IPS-18c (cell line): ENCODE results near the gene SH3RF3.

Experiments
- H3K4me3 ChIP-seq: 2 replicates; pipeline ENCODE4 v1.7.0; 2013; ENCODE audit warnings: low read depth, mild to moderate bottlenecking, low read length, moderate library complexity; ENCODE audit not compliant: insufficient read depth
- H3K9me3 ChIP-seq: one replicate; pipeline ENCODE4 v1.6.1; 2013; ENCODE audit warnings: mild to moderate bottlenecking, low read length, moderate library complexity; ENCODE audit not compliant: control insufficient read depth, insufficient read depth

Gene SH3RF3

DNA sequence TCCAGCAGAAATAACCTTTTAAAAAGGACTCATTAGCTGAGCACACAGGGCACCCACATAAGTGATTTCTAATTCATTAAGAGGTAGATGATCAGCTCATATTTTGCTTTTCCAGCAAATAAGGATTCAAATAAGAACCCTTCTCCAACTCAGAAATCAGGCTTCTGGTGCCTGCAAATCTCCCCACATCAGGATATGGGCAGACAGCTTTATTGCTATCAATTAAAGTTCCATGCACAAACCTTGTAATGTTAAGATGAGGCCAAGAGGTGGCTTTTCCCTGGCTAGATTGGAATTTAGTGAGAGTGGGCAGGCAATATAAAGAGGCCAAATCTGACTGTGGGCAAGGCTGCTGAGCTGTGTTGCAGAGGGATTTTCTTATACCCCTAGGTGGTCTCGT, 193.6 kb downstream of the SH3RF3 start:
- Histone ChIP-seq H3K4me3 (no peak overlapping the region), H3K9me3 (no peaks in the 10 kb centered on the region)

DNA sequence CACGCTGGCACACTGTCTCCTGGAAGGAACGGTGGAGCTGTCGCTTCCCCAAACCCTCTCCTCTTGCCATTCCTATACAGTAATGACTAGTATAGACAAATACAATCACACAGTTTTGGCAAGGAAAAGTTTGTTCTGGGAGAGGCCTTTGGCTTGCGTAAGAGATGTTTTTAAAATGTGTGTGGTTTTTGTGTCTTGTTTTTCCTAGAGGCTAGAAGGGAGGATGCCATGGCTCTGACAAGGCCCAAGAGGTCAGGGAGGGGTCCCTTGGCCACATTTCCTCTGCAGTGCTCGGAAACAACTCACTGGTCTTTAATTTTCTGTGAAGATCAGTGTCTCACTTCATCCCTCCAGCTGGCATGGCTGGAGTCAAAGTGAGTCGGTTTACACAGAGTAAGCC, 195.9 kb downstream of the SH3RF3 start:
- H3K4me3 ChIP-seq: no peak overlapping the region

DNA sequence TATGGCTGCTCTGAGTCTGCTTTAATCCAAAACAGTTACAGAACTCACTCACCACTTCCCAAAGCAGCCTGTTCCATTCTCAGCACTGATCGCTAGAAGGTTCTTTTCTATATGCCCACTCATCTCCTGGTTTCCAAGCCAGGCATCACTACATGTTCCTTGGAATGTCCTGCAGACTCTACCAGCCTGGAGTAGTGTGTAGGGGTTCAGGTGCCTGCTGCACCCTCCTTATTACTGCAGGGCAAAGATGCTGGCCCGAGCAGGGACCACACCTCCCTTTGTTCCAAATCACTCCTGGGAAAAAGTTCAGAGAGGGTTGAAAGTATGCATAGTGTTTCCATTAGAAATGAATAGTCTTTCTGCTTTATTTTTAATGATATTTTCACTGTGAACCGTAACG, 196.6 kb downstream of the SH3RF3 start:
- H3K4me3 ChIP-seq: no peak overlapping the region
- no peaks in the 10 kb centered on the region for H3K9me3 ChIP-seq

More for the DNA sequence above, 195.9 kb downstream of the SH3RF3 start:
- no peaks in the 10 kb centered on the region for H3K9me3 ChIP-seq

DNA sequence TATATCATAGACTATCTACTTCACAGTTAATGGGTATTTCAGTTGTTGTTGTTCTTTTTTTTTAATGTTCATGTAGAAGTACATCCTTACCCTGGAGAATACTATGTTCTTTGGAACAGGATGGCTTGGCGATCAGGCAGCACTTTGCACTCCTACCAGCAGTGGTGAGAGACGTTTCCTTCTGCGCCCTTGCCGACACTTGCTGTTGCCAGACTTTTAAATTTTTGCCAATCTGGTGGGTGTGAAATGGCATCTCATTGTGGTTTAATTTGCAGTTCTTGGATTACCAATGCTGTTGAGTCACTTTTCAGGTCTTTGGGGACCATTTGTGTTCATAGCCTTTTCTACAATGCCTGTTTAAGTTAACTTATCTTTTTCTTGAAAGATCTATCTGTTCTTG, 197.3 kb downstream of the SH3RF3 start:
- Histone ChIP-seq H3K4me3 (no peak overlapping the region), H3K9me3 (no peaks in the 10 kb centered on the region)

DNA sequence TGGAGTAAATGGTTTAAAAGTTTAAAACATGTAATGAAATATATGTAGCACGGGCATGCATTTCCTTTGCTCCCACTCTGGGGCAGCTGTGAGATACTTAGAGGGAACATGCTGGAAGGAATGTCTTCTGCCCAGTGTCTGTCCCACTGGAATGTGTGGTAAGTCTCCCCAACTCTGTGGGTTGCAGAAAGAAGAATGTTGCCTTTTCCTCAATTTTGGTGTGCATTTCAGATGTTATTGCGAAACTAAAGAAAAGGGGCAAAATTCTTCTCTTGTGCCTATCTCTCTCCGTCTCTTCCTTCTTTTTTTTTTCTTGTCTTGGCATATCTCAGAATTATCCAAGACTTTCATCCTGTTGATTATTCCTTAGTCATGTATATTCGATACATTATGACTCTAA, 201.1 kb downstream of the SH3RF3 start:
- Histone ChIP-seq H3K9me3 (no peaks in the 10 kb centered on the region), H3K4me3 (no peak overlapping the region)

DNA sequence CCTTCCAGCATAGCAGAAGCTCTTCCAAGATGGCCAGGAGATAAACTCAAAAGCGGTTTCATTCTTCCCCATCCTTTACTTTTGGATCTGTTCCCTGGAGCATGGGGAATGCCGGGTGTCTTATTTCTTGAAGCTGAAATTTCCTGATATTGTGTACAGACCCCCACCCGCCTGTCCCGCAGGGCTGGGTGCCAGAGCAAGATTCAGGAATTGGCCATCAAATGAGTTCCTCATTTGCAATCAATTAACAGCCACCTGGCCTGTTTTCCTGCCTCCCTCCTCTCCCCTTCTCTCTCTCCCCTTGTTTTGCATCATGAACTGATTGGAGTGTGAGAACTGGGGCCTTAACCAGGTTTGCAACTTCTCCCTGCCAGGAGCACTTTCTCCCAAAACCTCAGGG, 202.1 kb downstream of the SH3RF3 start:
- no peaks in the 10 kb centered on the region for H3K9me3 ChIP-seq
- no peak overlapping the region for H3K4me3 ChIP-seq

DNA sequence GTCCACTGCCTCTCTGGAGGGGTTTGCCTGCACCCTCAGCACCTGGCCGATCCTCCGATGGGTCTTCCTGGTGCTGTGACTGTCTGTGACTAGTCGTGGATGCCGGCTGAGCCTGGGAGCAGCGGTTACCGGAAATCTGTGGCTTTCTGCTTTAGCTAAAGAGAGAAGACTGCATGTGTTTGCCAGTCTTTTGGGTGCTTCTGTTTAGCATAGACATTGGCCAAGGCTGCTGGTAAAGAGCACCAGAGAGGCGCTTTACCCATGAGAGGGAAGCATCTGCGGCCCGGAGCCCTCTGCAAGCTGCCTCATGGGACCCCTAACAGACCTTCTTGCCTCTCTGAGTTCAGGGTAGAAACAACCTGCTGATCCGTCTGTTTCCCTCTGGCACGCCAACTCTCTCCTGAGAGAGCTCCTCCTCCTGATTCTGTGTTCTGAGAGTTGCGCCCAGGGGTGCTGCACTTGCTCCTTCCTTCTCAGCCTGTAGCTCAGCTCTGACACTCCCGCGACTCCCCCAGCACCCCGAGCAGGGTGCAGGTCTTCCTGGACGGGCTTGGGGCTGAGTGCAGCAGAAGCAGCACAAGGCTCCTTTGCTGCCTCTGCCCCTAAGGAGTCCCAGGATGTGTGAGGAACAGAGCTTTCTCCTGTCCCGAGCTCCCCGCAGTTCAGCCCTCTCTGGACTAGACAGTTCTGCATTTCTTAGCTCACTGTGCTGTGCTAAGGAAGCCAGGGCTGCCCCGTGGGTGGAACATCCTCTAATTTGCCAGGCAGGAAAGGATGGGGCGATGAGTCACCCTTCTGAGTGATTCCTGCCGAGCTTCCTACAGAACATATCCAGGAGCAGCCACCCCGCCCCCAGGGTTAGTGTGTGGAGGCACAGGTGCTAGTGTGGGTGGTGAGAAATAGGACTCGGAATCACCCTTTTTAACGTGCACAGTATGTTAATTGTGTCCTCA, 203.2 kb downstream of the SH3RF3 start:
- no peak overlapping the region for H3K4me3 ChIP-seq

DNA sequence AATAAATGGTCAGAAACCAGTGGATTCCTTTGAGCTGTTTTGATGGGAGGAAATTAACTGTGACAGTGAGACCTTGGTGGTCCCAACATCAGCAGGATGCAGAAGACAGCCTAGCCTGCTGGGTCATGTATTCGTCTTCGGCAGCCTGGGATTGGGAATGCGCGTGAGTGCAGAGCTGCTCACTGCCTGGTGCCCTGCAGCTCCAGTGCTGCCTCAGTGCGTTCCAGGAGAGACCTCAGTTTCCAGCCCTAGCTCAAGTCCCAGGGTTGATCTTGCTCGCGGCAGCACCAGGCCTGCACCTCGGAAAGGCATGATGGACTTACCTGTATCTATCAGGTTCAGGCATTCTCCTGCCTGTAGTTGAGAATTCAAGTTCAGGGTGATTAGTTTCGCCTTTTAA, 203.9 kb downstream of the SH3RF3 start:
- H3K4me3 ChIP-seq: no peak overlapping the region
- H3K9me3 ChIP-seq: no peaks in the 10 kb centered on the region

More for the DNA sequence above, 203.2 kb downstream of the SH3RF3 start:
- no peaks in the 10 kb centered on the region for H3K9me3 ChIP-seq

DNA sequence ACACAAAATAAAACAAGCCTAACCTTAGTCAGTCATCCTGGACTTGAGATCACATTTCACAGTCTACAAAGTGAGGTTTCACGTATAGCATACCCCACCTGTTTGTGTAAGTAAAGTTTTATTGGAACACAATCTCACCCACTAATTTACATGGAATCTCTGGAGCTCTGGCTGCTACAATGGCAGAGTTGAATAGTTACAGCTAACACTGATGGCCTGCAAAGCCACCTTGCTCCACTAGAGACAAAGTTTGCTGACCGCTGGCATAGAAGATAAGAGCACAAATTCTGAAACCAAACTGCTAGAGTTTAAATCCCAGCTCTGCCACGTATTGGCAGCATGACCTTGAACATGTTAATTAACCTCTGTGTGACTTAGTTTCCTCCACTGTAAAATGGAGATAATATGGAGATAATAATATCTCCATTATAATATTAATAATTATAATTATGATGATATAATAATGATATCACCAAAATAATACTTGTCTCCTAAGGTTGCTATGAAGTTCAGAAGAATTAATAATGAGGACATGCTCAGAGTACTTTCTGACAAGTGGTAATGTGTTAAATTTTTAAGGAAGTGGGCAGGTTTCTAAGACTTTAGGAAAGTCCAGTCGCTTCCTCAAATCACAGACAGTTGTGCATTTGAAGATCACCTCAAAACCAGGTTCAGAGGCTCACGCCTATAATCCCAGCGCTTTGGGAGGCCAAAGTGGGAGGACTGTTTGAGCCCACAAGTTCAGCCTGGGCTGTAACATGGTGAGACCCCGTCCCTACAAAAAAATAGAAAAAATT, 204.6 kb downstream of the SH3RF3 start:
- H3K4me3 ChIP-seq: no peak overlapping the region
- no peaks in the 10 kb centered on the region for H3K9me3 ChIP-seq

DNA sequence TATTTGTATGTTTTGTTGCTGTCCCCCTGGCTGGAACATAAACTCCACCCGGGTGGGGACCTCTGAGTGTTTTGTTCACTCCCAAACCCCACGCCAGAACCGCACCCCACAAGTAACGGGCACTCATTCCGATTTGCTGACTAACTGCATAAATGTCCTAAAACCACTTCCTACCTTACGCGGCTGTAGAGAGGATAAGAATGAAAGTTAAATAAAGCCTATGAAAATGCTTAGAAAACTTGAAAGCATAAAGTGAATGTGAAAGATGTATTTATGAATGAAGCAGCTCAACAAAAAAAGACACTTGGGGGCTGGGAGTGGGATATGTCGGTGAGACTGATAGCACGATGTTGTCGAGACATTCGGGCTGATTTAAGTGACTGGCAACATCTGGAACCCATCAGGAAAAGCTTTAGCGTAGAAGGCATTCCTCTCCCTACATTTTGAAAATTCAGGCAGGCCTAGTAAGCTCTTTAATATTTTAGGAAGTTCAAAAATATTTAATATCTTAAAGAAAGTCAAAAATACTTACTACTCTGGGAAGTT, 206.7 kb downstream of the SH3RF3 start:
- Histone ChIP-seq H3K4me3 (no peak overlapping the region), H3K9me3 (peaks cover 3% of the 10 kb centered on the region)

DNA sequence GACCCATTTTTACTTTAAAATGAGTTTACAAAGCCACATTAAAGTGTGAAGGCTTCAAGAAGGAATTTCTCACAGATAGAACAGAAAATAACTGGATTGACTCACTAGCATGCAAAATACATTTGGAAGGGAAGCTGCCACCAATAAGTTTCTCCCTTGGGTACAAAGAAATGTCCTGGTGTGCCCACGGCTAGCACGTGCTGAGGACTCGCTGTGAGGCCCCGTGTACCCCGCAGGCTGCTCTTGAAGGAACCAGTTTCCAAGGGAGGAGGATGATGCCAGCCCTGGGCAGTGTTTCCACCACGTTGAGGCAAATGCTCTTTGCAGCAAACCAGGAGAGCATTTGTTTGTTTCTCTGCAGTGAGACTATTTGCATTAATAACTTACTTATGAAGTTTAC, 207.3 kb downstream of the SH3RF3 start:
- no peak overlapping the region for H3K4me3 ChIP-seq
- H3K9me3 ChIP-seq: peaks cover 3% of the 10 kb centered on the region

DNA sequence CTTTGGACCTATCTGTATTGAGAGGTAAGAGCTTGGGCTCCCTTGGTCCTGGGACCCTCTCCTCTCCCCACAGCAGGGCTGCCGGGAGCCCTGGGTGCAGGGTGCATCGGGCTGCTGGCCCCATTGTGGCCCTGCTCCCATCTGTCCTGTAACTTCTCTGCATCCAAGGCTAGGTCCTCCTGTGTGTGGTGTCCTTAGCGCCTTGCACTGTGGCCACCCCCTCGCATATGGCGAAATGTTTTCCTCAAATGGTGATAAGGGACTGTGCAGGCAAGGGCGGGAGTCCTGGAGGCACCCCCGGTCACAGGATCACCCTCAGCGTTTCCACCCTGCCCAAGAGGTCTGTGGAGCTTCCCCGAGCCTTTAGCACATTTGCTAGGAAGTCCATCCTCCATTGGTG, 208.2 kb downstream of the SH3RF3 start:
- Histone ChIP-seq H3K9me3 (peaks cover 3% of the 10 kb centered on the region), H3K4me3 (no peak overlapping the region)

DNA sequence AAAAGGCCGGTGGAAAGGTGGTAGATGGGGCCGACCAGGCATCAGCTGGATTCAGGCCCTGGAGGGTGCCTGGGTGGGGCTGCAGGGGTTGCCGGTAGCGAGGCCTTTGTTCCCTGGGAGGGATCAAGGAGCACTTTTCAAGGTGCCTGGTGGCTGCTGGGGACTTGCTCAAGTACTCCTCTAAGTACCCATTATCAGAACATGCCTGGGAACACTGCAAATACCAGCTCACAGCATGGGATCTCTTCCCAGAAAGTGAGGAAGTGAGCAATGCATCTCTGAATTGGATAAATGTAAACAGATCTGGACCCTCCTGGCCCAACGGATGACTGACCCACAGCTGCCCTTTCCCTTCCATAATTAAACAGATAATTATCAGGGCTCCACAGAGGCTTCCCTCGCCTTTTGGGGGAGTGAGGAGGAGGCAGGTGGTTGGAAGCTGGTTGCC, 210.5 kb downstream of the SH3RF3 start:
- Histone ChIP-seq H3K9me3 (peaks cover 3% of the 10 kb centered on the region), H3K4me3 (no peak overlapping the region)

DNA sequence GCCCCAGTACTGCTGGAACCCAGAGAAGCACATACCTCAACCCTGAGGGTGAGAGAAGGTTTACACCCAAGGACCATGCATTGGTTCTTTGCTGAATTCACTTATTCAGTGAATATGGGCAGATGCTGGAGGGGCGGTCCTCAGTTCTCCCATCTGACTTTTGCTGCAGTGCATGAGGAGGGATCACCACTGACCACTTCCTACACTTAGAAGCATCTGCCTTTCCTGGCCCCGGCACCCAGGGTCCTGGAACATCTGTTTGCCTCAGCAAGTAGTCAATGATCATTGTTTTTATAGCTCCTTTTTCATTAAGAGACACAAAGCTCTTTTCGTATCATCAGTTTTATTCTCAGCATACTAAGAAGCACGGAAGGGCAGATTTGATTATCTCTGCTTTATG, 211.4 kb downstream of the SH3RF3 start:
- Histone ChIP-seq H3K9me3 (peaks cover 3% of the 10 kb centered on the region), H3K4me3 (no peak overlapping the region; the same call in 1 of the 2 replicates)

DNA sequence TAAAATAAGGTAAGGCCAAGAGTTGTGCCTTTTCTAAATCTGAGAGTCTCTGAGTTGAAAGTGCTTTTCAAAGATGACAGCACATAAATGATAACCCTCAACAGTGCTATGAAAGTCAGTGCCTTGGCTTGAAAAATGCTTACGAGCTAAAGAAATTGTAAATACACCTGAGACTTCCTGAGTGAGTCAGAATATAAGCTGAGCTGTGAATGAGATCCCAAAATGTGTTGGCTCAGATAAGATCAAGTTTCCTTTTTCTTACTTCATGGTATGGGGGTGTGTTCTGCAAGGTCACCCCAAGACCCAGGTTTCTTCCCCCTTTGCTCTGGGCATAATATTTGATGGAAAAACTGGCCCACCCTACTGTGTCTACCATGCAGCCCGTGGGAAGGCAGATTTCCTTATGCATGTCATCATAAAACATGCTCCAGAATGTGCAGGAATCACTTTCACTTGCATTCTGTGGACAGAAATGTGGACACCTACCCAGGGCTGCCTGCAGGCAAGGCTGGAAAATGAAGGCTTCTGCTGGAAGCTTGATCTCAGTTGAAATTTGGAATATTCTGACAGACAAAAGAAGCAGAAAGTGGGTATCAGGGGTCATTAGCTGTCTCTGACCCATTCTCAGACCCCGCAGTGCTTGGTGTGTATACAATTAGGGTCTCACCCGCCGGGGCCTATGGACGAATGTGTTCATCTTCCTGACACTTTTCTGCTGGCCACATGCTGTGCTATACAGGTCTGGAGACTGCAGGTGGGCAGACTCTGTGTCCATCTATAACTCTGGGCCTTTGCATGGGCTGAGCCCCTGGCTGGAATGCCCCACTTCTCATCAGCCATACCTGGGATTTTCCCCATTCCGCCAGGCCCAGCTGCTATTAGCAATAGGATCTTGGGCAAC, 212.6 kb downstream of the SH3RF3 start:
- Histone ChIP-seq H3K4me3 (no peak overlapping the region), H3K9me3 (peaks cover 3% of the 10 kb centered on the region)

DNA sequence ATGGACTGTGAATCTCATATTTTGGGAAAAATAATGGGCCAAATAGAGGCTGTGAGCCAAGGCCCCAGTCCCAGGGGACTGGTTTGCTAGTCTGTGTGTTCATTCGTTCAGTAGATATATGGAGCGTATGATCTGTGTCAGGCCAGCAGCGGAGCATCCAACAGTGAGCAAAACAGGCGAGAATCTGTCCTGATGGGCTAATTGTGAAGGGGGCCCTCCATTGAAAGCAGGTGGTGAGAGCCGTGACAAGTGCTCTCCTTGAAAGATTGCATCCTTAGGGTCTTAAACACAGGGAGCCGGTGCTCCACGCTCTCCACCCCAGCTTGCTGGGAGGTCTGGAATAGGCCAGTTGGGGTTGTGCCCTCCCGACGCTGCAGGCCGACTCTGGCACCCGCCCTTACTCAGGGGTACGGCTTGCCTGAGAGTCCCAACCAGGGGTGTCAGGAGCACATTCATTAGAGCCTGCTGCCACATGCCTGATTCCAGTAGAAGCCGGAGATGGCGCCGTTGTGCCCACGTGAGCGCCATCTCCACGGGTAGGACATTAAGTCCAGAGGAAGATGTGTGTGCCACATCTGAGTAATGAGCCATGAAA, 213.3 kb downstream of the SH3RF3 start:
- Histone ChIP-seq H3K9me3 (peaks cover 3% of the 10 kb centered on the region), H3K4me3 (no peak overlapping the region)
